Activated CD4-positive, alpha-beta memory T cell treated with anti-CD3 and anti-CD28 coated beads for 36 hours (primary cell): ENCODE results near the gene REX1BD. TPM values are rescaled to one million over a fixed set of nuclear protein-coding genes. Genes with fewer than 3 reads are reported as not detected.
"Not testable (repeated sequence)": the region's sequence is repeated elsewhere in the genome, so short reads cannot be mapped to it uniquely, and the experiment has no call there.

Source experiments
- CTCF ChIA-PET: fragments of 350-600 bp; sonication (Branson Sonifier 250); formaldehyde crosslinking; loops from one replicate; lab custom pipeline; 2021; ENCODE audit warnings: antibody characterized with exemption, inconsistent platforms; lab: Charles Lee
- POLR2A ChIA-PET: fragments of 350-600 bp; sonication (Branson Sonifier 250); formaldehyde crosslinking; loops from one replicate; lab custom pipeline; 2021; ENCODE audit warnings: antibody characterized with exemption; lab: Charles Lee
- DNase-seq: peaks from one replicate; pipeline ENCODE4 v3.0.0-alpha.2; 2020
- H3K27ac Mint-ChIP-seq: one replicate; pipeline ENCODE4 v1.8.0; 2021; ENCODE audit warnings: mixed read lengths
- H3K27me3 Mint-ChIP-seq: one replicate; pipeline ENCODE4 v1.8.0; 2021; ENCODE audit warnings: mixed read lengths
- H3K36me3 Mint-ChIP-seq: one replicate; pipeline ENCODE4 v1.8.0; 2021; ENCODE audit warnings: mixed read lengths
- H3K4me1 Mint-ChIP-seq: one replicate; pipeline ENCODE4 v1.8.0; 2021; ENCODE audit warnings: low read depth, mixed read lengths
- H3K4me3 Mint-ChIP-seq: one replicate; pipeline ENCODE4 v1.8.0; 2021; ENCODE audit warnings: mild to moderate bottlenecking, mixed read lengths
- H3K9me3 Mint-ChIP-seq: one replicate; pipeline ENCODE4 v1.8.0; 2021; ENCODE audit warnings: mixed read lengths
- intact Hi-C: fragments of 100-400 bp; cut with micrococcal nuclease; formaldehyde crosslinking; loops from one replicate; pipeline ENCODE4 v1.15.1; 2023
- total RNA-seq, 2 experiments: library from RNA; stranded (reverse); gene quantifications; one replicate each; pipeline ENCODE4 v1.2.3, GENCODE V29; 2021

The REX1BD gene
- total RNA-seq, 2 experiments from 2014 or later, result 97.6 to 99.3 TPM

DNA sequence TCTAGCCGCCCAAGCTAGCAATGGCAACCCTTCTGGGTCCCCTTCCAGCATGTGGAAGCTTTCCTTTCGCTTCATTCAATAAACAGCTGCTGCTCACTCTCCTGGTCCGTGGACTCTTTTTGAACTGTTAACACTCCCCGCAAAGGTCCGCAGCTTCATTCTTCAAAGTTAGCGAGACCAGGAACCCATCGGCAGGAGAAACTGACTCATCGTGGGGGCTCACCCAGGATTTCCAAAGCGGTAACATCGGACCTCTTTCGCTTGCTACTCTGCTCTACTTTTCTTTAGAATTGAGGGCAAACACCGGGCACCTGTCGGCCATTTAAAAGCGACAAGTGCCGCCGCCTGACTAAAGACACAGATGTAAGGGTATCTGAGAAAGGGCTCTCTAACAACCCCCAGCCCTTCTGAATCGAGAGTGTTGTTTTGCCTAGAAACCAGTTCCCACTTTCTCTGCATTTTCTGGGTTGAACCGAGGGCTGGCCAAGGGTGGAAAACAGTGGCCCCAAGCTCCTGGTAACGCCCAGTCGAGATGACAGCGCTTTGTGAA is 11.2 kb upstream of the REX1BD start:
- H3K36me3 Mint-ChIP-seq, result peaks cover 38% of the 10 kb centered on the region
- DNase-seq, result no peak
- H3K27ac Mint-ChIP-seq, result no peak overlapping the region
- ChIA-PET CTCF (interaction anchor here (1.1 to 2.6 kb wide), 2 partner anchors 10 to 12 kb away, joined by 3 to 9 read pairs; no protein-coding TSS in a partner anchor), POLR2A (no interaction called here)
- intact Hi-C loops, result no loop called here
- H3K27me3 Mint-ChIP-seq, result no peaks in the 10 kb centered on the region
- no peaks in the 10 kb centered on the region for H3K9me3 Mint-ChIP-seq
- no peak overlapping the region for H3K4me3 Mint-ChIP-seq
- peaks cover 18% of the 10 kb centered on the region for H3K4me1 Mint-ChIP-seq

DNA sequence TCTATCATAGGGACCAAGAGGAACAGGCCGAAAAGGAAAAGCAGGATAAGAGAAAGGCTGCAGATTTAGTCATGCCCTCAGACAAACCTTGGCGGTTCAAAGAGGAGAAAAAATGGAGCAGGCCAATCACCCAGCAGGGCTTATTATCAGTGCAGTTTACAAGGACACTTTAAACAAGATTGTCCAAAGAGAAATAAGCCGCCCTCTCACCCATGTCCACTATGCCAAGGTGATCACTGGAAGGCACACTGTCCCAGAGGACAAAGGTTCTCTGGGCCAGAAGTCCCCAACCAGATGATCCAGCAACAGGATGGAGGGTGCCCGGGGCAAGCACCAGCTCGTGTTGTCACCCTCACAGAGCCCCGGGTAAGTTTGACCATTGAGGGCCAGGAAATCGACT is 8.3 kb upstream of the REX1BD start:
- POLR2A ChIA-PET, result interaction anchor here (1.3 kb wide), 1 partner anchor 9 kb away, joined by 3 read pairs; the partner anchor contains the start of gene REX1BD
- CTCF ChIA-PET, result interaction anchor here (2.0 kb wide), 1 partner anchor 9 kb away, joined by 8 read pairs; the partner anchor contains the start of gene REX1BD
- H3K4me3 Mint-ChIP-seq, result no peak overlapping the region

DNA sequence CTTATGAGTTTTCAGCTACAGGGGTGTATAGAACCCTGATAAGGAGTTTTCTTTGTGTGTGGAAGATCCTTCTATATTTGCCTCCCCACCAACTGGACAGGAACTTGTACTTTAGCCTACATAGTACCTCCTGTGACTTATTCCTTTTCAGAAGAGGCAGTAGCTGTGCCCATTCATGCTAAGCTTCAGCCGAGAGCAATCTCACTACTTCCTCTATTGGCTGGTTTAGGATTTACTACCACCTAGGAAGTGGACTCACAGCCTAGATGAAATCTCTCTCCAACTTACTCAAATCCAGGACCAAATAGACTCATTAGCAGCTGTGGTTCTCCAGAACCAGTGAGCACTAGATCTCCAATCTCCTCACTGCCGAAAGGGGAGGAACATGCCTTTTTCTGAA is 2.3 kb upstream of the REX1BD start:
- H3K27ac Mint-ChIP-seq, result no peak overlapping the region
- intact Hi-C loops, result loop anchor here (5.0 kb wide), 2 partner anchors 44 to 246 kb away; partner anchors contain the start of genes FKBP8 and UPF1
- H3K4me1 Mint-ChIP-seq, result peaks cover 29% of the 10 kb centered on the region

More for the DNA sequence above, 8.3 kb upstream of the REX1BD start:
- DNase-seq, result no peak
- H3K4me1 Mint-ChIP-seq, result peaks cover 1% of the 10 kb centered on the region
- H3K9me3 Mint-ChIP-seq, result no peaks in the 10 kb centered on the region
- peaks cover 13% of the 10 kb centered on the region for H3K36me3 Mint-ChIP-seq
- intact Hi-C loops, result no loop called here
- no peaks in the 10 kb centered on the region for H3K27me3 Mint-ChIP-seq
- no peak overlapping the region for H3K27ac Mint-ChIP-seq

DNA sequence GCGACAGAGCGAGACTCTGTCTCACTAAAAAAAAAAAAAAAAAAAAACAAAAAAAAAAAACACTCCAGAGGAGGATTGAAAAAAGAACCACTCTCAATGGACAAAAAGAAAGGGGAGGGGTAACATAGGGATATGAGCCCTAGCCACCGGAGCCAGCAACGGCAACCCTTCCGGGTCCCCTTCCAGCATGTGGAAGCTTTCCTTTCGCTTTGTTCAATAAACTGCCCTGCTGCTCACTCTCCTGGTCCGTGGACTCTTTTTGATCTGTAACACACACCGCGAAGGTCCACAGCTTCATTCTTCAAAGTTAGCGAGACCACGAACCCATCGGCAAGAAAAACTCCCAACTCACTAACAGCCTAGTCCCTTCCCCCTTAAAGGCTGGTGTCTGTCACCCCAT is 1.0 kb upstream of the REX1BD start:
- no peak overlapping the region for H3K27ac Mint-ChIP-seq
- ChIA-PET POLR2A (interaction anchor here (0.6 to 2.8 kb wide), 6 partner anchors 9 to 262 kb away, joined by 4 to 28 read pairs (median 12); partner anchors contain the start of genes ELL, KXD1 and UBA52), CTCF (interaction anchor here (0.9 to 3.3 kb wide), 12 partner anchors 9 to 332 kb away, joined by 3 to 46 read pairs (median 5); partner anchors contain the start of genes COPE, DDX49, ELL and UBA52)
- intact Hi-C loops, result loop anchor here (5.0 kb wide), 2 partner anchors 45 to 245 kb away; partner anchors contain the start of genes FKBP8 and UPF1
- H3K4me1 Mint-ChIP-seq, result peaks cover 29% of the 10 kb centered on the region
- H3K36me3 Mint-ChIP-seq, result peaks cover 5% of the 10 kb centered on the region
- H3K4me3 Mint-ChIP-seq, result peak overlapping the region; percentile 82
- no peaks in the 10 kb centered on the region for H3K27me3 Mint-ChIP-seq
- DNase-seq, result no peak
- H3K9me3 Mint-ChIP-seq, result no peaks in the 10 kb centered on the region

More for the DNA sequence above, 2.3 kb upstream of the REX1BD start:
- Mint-ChIP-seq H3K36me3 (peaks cover 5% of the 10 kb centered on the region), H3K27me3 (no peaks in the 10 kb centered on the region), H3K4me3 (no peak overlapping the region), H3K9me3 (no peaks in the 10 kb centered on the region)
- DNase-seq, result no peak
- POLR2A ChIA-PET, result interaction anchor here (1.0 kb wide), 1 partner anchor 15 kb away, joined by 4 read pairs; the partner anchor contains the start of gene UBA52
- CTCF ChIA-PET, result interaction anchor here (0.8 to 1.5 kb wide), 4 partner anchors 8 to 261 kb away, joined by 3 to 5 read pairs (median 4); no protein-coding TSS in a partner anchor

DNA sequence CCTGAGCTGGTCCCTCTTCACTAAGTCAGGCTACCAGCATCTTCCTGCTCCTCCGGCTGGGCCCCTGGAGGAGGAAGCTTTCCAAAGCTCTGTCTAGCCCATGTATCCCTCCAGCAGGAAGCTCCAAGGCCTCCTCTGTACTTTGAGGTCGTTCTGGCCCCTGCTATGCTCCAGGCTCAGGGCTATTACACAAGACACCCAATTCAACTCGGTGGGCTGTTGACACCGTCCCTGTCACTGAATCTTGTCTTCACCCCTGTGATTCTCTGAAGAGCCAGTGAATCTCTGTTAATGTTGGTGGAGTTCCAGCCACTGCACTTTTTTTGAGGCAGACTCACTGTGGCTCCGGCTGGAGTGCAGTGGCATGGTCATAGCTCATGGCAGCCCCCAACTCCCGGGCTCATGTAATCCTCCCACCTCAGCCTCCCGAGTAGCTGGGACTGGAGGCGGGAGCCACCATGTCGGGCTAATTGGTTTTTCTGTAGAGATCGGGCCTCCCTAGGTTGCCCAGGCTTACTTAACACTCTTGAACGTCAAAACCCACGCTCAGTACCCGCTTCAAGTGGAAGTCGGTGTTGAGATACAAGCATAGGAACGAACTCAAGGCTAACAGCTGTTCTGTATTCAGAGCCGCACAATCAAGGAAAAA is 512 bp upstream of the REX1BD start:
- peaks cover 29% of the 10 kb centered on the region for H3K4me1 Mint-ChIP-seq
- H3K36me3 Mint-ChIP-seq, result peaks cover 5% of the 10 kb centered on the region
- POLR2A ChIA-PET, result interaction anchor here (0.6 to 2.8 kb wide), 10 partner anchors 10 to 261 kb away, joined by 3 to 28 read pairs (median 5); partner anchors contain the start of genes ELL, FKBP8, KXD1 and UBA52
- DNase-seq, result no peak
- peak overlapping the region; percentile 82 for H3K4me3 Mint-ChIP-seq
- H3K9me3 Mint-ChIP-seq, result no peaks in the 10 kb centered on the region
- CTCF ChIA-PET, result interaction anchor here (0.6 to 3.3 kb wide), 19 partner anchors 9 to 331 kb away, joined by 3 to 46 read pairs (median 5); partner anchors contain the start of genes COPE, DDX49, ELL and UBA52
- intact Hi-C loops, result loop anchor here (2.0 to 5.0 kb wide), 4 partner anchors 17 to 259 kb away; partner anchors contain the start of genes FKBP8, UBA52 and UPF1
- H3K27ac Mint-ChIP-seq, result peak overlapping the region; percentile 75
- no peaks in the 10 kb centered on the region for H3K27me3 Mint-ChIP-seq

DNA sequence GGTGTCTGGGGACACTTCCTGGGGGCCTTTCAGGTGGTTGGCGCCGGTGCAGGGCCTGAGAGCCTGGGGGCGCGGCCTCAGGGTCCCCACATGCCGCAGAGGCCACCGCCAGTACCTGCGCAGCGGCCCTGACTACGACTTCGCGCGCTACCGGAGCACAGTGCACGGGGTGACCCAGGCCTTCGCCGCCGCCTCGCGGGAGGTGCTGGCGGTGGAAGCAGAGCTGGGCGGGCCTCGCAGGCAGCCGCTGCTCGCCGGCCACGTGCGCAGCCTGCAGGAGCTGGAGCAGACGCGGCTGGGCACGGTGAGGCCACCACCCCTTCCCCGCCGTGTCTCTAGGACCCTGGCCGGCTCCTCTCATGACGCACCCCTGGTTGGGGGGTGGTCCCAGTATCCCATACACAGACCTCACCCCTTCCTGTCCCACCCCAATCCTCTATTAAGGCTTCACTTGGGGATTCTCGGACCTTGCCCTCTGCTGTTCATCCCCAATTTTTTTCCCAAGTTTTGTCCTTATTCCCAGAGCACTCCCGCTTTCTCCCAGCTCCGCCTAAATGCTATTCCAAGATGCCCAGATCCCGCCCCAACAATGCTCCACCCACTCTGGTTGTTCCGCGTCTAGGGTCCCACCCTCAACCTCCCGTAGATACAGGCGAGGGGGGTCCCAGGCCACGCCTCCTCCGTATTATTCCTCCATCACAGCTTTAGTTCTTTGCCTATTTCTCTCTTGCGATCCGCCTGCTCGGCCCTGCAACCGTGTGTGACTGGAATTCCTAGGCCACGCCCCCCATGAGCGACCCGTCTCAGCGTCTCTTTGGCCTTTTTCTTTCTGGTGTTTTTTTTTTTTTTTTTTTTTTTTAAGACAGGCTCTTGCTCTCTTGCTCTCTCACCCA is 1.0 kb downstream of the REX1BD start:
- Mint-ChIP-seq H3K27me3 (no peaks in the 10 kb centered on the region), H3K36me3 (peaks cover 5% of the 10 kb centered on the region), H3K9me3 (no peaks in the 10 kb centered on the region), H3K27ac (peak overlapping the region; percentile 81), H3K4me1 (peaks cover 36% of the 10 kb centered on the region), H3K4me3 (peak overlapping the region; percentile 82)
- intact Hi-C loops, result loop anchor here (1.0 to 5.0 kb wide), 8 partner anchors 19 to 328 kb away; partner anchors contain the start of genes COPE, DDX49, ELL and FKBP8
- ChIA-PET CTCF (interaction anchor here (0.6 to 3.3 kb wide), 27 partner anchors 9 to 330 kb away, joined by 3 to 46 read pairs (median 5); partner anchors contain the start of genes COPE, DDX49, ELL and FKBP8), POLR2A (interaction anchor here (0.6 to 2.8 kb wide), 12 partner anchors 9 to 869 kb away, joined by 3 to 28 read pairs (median 5); partner anchors contain the start of genes COPE, DDX49, ELL and FKBP8)
- peak; percentile 84 for DNase-seq

DNA sequence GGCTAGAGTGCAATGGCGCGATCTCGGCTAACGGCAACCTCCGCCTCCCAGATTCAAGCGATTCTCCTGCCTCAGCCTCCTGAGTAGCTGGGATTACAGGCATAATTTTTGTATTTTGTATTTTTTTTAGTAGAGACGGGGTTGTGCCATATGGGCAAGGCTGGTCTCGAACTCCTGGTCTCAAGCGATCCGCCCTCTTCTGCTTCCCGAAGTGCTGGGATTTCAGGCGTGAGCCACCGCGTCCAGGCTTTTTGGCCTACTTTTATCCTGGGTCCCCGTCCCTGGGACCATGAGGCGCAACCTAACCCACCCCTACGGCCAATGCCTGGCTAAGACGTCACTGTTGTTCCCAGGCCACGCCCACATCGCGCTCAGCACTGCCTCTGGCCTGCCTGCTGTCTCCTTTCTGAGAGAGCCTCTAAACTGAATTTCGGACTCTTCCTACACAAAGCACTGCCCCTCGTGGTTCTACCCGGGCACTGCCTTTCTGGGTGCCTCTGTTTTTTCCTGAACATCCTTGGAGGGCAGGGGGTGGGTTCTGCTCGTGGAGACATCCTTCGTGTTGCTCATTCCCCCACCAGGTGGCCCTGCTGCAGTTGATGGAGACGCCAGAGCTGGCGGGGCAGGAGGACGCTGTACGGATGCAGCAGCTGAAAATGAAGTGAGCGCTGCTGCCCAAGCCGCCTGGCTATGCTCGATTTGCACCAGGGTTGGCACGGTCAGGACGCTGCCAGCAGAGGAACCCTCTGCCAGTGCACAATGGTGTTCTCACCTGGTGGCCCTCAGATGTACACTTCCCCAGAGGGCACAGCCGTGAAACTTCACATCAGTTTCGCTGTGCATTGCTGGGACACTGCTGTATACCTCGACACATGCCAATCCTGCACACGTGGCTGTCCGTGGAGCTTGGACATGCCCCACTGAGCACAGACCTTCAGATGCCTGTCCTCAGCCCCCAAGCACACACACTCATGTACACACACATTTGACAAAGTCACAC is 2.0 kb downstream of the REX1BD start:
- Mint-ChIP-seq H3K9me3 (no peaks in the 10 kb centered on the region), H3K27ac (peak overlapping the region; percentile 81), H3K4me3 (peak overlapping the region; percentile 82), H3K36me3 (peaks cover 5% of the 10 kb centered on the region), H3K27me3 (no peaks in the 10 kb centered on the region), H3K4me1 (peaks cover 34% of the 10 kb centered on the region)
- no peak for DNase-seq
- ChIA-PET POLR2A (interaction anchor here (1.3 to 2.8 kb wide), 2 partner anchors 33 to 243 kb away, joined by 3 to 17 read pairs; partner anchors contain the start of gene KXD1), CTCF (interaction anchor here (1.1 to 3.3 kb wide), 6 partner anchors 18 to 257 kb away, joined by 3 to 46 read pairs (median 4); partner anchors contain the start of genes ELL, FKBP8, TMEM59L and UBA52)
- intact Hi-C loops, result loop anchor here (5.0 kb wide), 3 partner anchors 47 to 327 kb away; partner anchors contain the start of genes COPE, DDX49 and KLHL26

DNA sequence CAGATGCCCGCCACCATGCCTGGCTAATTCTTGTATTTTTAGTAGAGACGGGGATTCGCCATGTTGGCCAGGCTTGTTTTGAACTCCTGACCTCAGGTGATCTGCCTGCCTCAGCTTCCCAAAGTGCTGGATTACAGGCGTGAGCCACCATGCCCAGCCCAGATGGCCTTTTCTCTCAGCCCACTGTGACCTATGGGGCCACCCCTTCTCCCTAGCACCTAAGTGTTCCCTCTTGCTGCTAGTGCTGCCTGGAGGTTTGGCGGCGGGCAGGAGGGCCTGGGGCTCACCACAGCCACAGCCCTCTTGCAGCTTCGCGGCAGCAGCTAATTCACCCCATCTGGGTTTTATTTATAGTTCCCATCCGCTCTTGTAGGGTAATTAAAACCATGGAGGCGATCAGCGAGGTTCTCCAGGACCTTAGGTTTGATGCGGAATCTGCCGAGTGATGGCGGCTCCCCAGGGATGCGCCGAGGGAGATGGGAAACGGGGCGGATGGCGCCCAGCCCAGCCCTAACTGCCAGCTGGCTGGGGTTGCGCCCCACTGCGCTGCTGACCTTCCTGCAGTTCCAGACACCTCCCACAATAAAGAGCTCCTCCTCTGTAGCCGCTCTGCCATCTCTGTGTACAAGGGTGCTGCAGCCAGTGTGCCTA is 3.3 kb downstream of the REX1BD start:
- ChIA-PET POLR2A (no interaction called here), CTCF (interaction anchor here (0.5 to 3.3 kb wide), 5 partner anchors 70 to 255 kb away, joined by 3 to 9 read pairs (median 3); partner anchors contain the start of gene ELL)
- no peak overlapping the region for H3K27ac Mint-ChIP-seq
- H3K4me3 Mint-ChIP-seq, result no peak overlapping the region
- H3K36me3 Mint-ChIP-seq, result peaks cover 5% of the 10 kb centered on the region
- no peaks in the 10 kb centered on the region for H3K9me3 Mint-ChIP-seq
- intact Hi-C loops, result loop anchor here (5.0 kb wide), 3 partner anchors 45 to 325 kb away; partner anchors contain the start of genes COPE, DDX49 and KLHL26
- DNase-seq, result no peak
- H3K27me3 Mint-ChIP-seq, result no peaks in the 10 kb centered on the region
- peaks cover 30% of the 10 kb centered on the region for H3K4me1 Mint-ChIP-seq

DNA sequence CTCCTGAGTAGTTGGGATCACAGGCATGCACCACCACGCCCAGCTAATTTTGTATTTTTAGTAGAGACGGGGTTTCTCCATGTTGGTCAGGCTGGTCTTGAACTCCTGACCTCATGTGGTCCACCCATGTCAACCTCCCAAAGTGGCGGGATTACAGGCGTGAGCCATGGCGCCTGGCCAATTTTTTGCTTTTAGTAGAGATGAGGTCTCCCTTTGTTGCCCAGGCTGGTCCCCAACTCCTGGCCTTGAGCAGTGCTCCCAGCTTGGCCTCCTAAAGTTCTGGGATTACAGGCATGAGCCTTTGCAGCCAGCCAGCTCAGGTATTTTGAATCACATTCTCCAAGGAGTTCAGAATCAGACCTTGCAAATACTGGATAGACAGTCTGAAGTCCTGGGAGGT is 4.1 kb downstream of the REX1BD start:
- peaks cover 28% of the 10 kb centered on the region for H3K4me1 Mint-ChIP-seq
- H3K36me3 Mint-ChIP-seq, DNase-seq, H3K9me3 Mint-ChIP-seq, POLR2A ChIA-PET, H3K27ac Mint-ChIP-seq, H3K27me3 Mint-ChIP-seq, H3K4me3 Mint-ChIP-seq: not testable (repeated sequence)
- CTCF ChIA-PET, result interaction anchor here (1.4 to 3.3 kb wide), 7 partner anchors 20 to 326 kb away, joined by 3 to 19 read pairs (median 5); partner anchors contain the start of genes COPE, TMEM59L and UBA52
- intact Hi-C loops, result loop anchor here (5.0 kb wide), 3 partner anchors 45 to 325 kb away; partner anchors contain the start of genes COPE, DDX49 and KLHL26
